GM23338 (cell line): ENCODE data around the gene INO80C.

Experiments
- CREB1 ChIP-seq: fragments of 250-450 bp; sonication (Bioruptor Pico); IDR thresholded peaks from 2 replicates; pipeline ENCODE4 v1.5.0; 2020; ENCODE audit warnings: low read depth, mild to moderate bottlenecking, moderate library complexity
- EZH2 ChIP-seq: fragments of 200-600 bp; sonication (generic); IDR thresholded peaks from one replicate; pipeline ENCODE4 v1.8.0; 2017; ENCODE audit warnings: antibody characterized with exemption, mild to moderate bottlenecking, low read depth; ENCODE audit not compliant: unreplicated experiment
- EZH2phosphoT487 ChIP-seq: fragments of 200-600 bp; sonication (generic); IDR thresholded peaks from one replicate; pipeline ENCODE4 v1.8.1; 2018; ENCODE audit warnings: antibody characterized with exemption; ENCODE audit not compliant: unreplicated experiment
- JUNB ChIP-seq: IDR thresholded peaks from one replicate; pipeline ENCODE4 v1.6.1; 2016; ENCODE audit warnings: antibody characterized with exemption; ENCODE audit not compliant: unreplicated experiment
- POLR2AphosphoS5 ChIP-seq: IDR thresholded peaks from 2 replicates; pipeline ENCODE4 v1.6.1; 2016; ENCODE audit warnings: antibody characterized with exemption, low read depth
- ZNF114 ChIP-seq: fragments of 250-450 bp; sonication (Bioruptor Pico); IDR thresholded peaks from 2 replicates; pipeline ENCODE4 v1.5.0; 2020; ENCODE audit warnings: mild to moderate bottlenecking, moderate library complexity
- TF ChIP-seq, protein P1 (sequence below), 2 experiments: fragments of 200-600 bp in 1 of 2; sonication (generic) in 1 of 2; conservative IDR thresholded peaks; 2 replicates each; pipeline versions ENCODE4 v1.5.1 to v1.6.1; 2016 to 2017; ENCODE audit warnings: antibody characterized with exemption in 2 of 2, low read depth in 2 of 2, mild to moderate bottlenecking in 2 of 2, moderate library complexity in 1 of 2
- TF ChIP-seq, protein P2 (sequence below): IDR thresholded peaks from 2 replicates; pipeline ENCODE4 v1.6.1; 2016; ENCODE audit warnings: antibody characterized with exemption
- TF ChIP-seq, protein P3 (sequence below): IDR thresholded peaks from one replicate; pipeline ENCODE4 v1.6.1; 2018; ENCODE audit warnings: antibody characterized with exemption; ENCODE audit not compliant: unreplicated experiment

DNA sequence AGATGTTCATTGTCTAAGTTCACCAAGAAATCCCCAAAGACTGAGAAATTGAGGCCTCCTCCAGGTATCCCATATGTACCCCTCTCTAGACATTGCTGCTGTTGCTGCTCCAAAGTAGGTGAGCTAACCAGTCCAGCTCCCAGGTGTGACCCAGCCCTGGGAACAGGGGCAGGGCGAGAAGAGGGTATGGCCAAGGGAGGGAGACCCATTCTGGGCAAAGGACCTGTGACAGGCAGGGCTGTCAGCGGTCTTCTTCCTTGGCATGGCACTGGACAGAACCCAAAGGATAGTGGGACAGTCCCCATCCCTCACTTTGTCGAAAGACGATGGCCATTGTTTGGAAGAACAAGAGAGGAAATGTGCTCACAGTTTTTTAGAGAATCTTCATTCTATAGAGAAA is 7.2 kb upstream of the INO80C start:
- TF ChIP-seq, protein P1, sequence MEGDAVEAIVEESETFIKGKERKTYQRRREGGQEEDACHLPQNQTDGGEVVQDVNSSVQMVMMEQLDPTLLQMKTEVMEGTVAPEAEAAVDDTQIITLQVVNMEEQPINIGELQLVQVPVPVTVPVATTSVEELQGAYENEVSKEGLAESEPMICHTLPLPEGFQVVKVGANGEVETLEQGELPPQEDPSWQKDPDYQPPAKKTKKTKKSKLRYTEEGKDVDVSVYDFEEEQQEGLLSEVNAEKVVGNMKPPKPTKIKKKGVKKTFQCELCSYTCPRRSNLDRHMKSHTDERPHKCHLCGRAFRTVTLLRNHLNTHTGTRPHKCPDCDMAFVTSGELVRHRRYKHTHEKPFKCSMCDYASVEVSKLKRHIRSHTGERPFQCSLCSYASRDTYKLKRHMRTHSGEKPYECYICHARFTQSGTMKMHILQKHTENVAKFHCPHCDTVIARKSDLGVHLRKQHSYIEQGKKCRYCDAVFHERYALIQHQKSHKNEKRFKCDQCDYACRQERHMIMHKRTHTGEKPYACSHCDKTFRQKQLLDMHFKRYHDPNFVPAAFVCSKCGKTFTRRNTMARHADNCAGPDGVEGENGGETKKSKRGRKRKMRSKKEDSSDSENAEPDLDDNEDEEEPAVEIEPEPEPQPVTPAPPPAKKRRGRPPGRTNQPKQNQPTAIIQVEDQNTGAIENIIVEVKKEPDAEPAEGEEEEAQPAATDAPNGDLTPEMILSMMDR (conservative IDR thresholded peaks at IDR 0.05; ENCODE audit: low read depth in 2 of 2), result no peak
- TF ChIP-seq EZH2phosphoT487, result no peak
- TF ChIP-seq CREB1 (CRISPR knock-in tag), result no peak
- TF ChIP-seq POLR2AphosphoS5, result no peak
- no peak for TF ChIP-seq EZH2
- TF ChIP-seq ZNF114 (CRISPR knock-in tag), result no peak
- TF ChIP-seq, protein P2, sequence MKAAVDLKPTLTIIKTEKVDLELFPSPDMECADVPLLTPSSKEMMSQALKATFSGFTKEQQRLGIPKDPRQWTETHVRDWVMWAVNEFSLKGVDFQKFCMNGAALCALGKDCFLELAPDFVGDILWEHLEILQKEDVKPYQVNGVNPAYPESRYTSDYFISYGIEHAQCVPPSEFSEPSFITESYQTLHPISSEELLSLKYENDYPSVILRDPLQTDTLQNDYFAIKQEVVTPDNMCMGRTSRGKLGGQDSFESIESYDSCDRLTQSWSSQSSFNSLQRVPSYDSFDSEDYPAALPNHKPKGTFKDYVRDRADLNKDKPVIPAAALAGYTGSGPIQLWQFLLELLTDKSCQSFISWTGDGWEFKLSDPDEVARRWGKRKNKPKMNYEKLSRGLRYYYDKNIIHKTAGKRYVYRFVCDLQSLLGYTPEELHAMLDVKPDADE, result no peak
- TF ChIP-seq, protein P3, sequence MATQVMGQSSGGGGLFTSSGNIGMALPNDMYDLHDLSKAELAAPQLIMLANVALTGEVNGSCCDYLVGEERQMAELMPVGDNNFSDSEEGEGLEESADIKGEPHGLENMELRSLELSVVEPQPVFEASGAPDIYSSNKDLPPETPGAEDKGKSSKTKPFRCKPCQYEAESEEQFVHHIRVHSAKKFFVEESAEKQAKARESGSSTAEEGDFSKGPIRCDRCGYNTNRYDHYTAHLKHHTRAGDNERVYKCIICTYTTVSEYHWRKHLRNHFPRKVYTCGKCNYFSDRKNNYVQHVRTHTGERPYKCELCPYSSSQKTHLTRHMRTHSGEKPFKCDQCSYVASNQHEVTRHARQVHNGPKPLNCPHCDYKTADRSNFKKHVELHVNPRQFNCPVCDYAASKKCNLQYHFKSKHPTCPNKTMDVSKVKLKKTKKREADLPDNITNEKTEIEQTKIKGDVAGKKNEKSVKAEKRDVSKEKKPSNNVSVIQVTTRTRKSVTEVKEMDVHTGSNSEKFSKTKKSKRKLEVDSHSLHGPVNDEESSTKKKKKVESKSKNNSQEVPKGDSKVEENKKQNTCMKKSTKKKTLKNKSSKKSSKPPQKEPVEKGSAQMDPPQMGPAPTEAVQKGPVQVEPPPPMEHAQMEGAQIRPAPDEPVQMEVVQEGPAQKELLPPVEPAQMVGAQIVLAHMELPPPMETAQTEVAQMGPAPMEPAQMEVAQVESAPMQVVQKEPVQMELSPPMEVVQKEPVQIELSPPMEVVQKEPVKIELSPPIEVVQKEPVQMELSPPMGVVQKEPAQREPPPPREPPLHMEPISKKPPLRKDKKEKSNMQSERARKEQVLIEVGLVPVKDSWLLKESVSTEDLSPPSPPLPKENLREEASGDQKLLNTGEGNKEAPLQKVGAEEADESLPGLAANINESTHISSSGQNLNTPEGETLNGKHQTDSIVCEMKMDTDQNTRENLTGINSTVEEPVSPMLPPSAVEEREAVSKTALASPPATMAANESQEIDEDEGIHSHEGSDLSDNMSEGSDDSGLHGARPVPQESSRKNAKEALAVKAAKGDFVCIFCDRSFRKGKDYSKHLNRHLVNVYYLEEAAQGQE, result no peak
- no peak for TF ChIP-seq JUNB
